Peyer's patch (tissue), 4 donors: Measurements from ENCODE around the gene CAMKK2. TPM values are rescaled to one million over a fixed set of nuclear protein-coding genes. Genes with fewer than 3 reads are reported as not detected.
A peak's percentile ranks its signal among the peaks of the same experiment; 100 is the strongest.

Source experiments
- DNase-seq, 3 donors: peaks; one replicate each; pipeline ENCODE4 v3.0.0-alpha.2; 2017 to 2019
- H3K27ac ChIP-seq, 4 donors: fragments of 200-600 bp; sonication (generic); one replicate each; pipeline ENCODE4 v1.5.1; 2016 to 2019
- H3K27me3 ChIP-seq, 2 donors: fragments of 200-600 bp; sonication (generic); one replicate each; pipeline ENCODE4 v1.5.1; 2019
- H3K36me3 ChIP-seq, 3 donors: fragments of 200-600 bp; sonication (generic); one replicate each; pipeline ENCODE4 v1.5.1; 2016 to 2019
- H3K4me1 ChIP-seq, 4 donors: fragments of 200-600 bp; sonication (generic); one replicate each; pipeline ENCODE4 v1.5.1; 2016 to 2019
- H3K4me3 ChIP-seq, 4 donors: fragments of 200-600 bp; sonication (generic); 1 replicate in 3 of 4; 2 replicates in 1 of 4; pipeline ENCODE4 v1.5.1; 2016 to 2019; ENCODE audit warnings: mild to moderate bottlenecking in 1 of 4
- H3K9me3 ChIP-seq, 4 donors: fragments of 200-600 bp; sonication (generic); one replicate each; pipeline ENCODE4 v1.5.1; 2016 to 2019; ENCODE audit warnings: mild to moderate bottlenecking in 1 of 4
- POLR2A ChIP-seq, 2 donors: fragments of 450-650 bp; IDR thresholded peaks; one replicate each; pipeline ENCODE4 v1.5.1; 2017; ENCODE audit warnings: antibody characterized with exemption in 2 of 2, mild to moderate bottlenecking in 2 of 2, moderate library complexity in 2 of 2
- total RNA-seq, 4 donors: library from RNA; depleted of rRNA; stranded (reverse); fragments of >200 nt; gene quantifications; one replicate each; pipeline ENCODE4 v1.1.0, GENCODE V29; 2016
- TF ChIP-seq, protein P1 (sequence below), 6 experiments: fragments of 450-650 bp in 4 of 6; fragments of 200-600 bp in 2 of 6; sonication (generic) in 1 of 6; IDR thresholded peaks; one replicate each; pipeline ENCODE4 v1.5.1; 2017 to 2019; ENCODE audit warnings: antibody characterized with exemption in 6 of 6, mild to moderate bottlenecking in 3 of 6, moderate library complexity in 1 of 6

Gene CAMKK2
- total RNA-seq, 4 donors from 2014 or later, result 23.1 to 92.4 (median 59.9) TPM

DNA sequence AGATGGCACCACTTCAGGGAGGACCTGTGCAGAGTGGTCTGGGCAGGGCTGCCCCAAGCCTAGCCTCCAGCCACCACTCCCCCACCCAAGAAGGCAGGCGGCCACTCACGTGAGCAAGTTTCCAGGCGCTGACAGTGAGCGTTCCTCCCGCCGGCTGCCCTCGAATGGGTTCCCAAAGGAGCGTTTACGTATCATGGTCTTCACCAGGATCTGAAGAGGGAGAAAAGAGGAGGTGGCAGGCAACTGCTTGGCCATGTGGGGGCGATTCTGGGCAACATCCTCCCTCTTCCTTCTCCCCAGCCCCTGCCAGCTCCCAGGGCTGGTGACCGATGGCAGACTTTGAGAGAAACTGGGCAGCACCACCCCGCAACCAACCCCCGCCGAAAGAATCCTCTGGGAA, 51.5 kb downstream of the CAMKK2 start:
- no peak overlapping the region for H3K27ac ChIP-seq
- H3K9me3 ChIP-seq, result no peaks in the 10 kb centered on the region
- H3K27me3 ChIP-seq, result no peaks in the 10 kb centered on the region
- H3K36me3 ChIP-seq, result peaks cover 0 to 62% (median 0%) of the 10 kb centered on the region in 3 donors
- TF ChIP-seq, protein P1, sequence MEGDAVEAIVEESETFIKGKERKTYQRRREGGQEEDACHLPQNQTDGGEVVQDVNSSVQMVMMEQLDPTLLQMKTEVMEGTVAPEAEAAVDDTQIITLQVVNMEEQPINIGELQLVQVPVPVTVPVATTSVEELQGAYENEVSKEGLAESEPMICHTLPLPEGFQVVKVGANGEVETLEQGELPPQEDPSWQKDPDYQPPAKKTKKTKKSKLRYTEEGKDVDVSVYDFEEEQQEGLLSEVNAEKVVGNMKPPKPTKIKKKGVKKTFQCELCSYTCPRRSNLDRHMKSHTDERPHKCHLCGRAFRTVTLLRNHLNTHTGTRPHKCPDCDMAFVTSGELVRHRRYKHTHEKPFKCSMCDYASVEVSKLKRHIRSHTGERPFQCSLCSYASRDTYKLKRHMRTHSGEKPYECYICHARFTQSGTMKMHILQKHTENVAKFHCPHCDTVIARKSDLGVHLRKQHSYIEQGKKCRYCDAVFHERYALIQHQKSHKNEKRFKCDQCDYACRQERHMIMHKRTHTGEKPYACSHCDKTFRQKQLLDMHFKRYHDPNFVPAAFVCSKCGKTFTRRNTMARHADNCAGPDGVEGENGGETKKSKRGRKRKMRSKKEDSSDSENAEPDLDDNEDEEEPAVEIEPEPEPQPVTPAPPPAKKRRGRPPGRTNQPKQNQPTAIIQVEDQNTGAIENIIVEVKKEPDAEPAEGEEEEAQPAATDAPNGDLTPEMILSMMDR (IDR thresholded peaks at IDR 0.05), result no peak
- no peak for TF ChIP-seq POLR2A (IDR thresholded peaks at IDR 0.05)
- DNase-seq, result no peak
- no peak overlapping the region for H3K4me3 ChIP-seq
- H3K4me1 ChIP-seq, result peaks cover 0 to 16% (median 13%) of the 10 kb centered on the region in 4 donors

DNA sequence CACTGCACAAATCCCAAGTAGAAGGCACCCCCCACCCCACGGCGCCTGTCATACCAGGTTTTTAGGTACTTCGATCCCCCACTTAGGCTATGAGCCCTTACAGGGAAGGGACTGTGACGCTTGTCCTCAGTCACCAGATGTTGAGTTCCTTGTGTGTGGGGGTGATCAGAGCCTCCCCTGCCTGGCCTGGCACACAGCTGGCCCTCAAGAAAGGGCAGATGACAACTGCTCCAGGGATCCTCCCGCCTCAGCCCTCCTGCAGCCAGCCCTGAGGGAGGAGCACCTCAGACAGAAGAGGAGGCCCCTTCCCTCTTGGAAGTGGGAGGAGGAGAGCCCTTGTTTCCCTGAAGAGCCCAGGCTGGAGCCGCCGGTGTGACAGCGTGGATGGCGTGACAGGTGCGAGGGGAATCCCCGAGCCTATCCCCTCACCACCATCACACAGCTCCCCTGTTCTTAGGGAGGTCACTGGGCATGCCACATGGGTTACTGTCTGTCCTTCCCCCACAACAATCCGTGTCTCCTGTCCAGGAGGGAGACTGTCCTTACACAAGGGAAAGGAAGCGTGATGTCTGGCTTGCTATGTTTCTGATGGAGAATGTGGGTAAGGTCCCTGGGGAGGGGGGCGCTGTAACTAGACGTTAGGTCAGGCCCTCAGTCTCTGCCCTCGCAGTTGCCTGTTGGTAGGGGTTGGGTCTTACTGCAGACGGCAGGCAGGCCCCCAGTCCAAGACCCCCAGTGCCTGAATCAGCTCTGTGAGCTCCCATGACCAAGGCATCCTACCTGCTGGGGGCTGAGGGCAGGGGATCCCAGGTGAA, 55.1 kb downstream of the CAMKK2 start:
- Histone ChIP-seq H3K4me3 (peak overlapping the region in 2 of 4 donors; percentile 13 to 38), H3K4me1 (peaks cover 0 to 33% (median 10%) of the 10 kb centered on the region in 4 donors), H3K27ac (peak overlapping the region; percentile 61 to 76 (median 70)), H3K9me3 (no peaks in the 10 kb centered on the region), H3K36me3 (peaks cover 0 to 43% (median 0%) of the 10 kb centered on the region in 3 donors), H3K27me3 (no peaks in the 10 kb centered on the region)
- no peak for TF ChIP-seq POLR2A (IDR thresholded peaks at IDR 0.05)
- TF ChIP-seq, protein P1 (IDR thresholded peaks at IDR 0.05), result no peak
- no peak for DNase-seq

DNA sequence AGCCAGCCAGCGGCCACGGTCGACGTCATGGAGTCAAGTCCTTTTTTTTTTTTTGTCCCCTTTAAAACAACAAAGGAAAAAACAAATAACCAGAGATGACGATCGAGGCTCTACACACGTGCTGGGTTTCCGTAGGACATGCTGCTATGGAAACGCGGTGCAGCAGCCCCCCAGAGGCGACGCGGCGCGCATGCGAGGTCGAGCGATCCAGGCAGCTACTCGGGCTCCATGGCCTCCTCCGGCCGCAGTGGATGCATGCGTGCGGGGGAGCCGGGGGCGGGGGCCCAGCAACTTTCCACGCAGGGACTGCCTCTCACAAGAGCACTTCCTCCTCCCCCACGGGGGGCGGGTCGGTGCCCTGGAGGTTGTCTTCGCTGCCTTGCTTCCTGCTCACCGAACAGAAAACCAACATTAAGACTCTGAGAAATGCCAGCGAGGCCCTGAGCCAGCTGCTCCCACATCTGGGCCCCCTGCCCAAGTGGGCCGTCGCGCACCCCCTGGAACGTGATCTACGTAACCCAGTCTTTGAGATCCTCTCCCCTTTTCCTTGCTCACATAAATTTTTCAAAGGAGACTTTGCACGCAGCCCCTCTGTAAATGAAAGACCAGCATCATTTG, 55.9 kb downstream of the CAMKK2 start:
- peak overlapping the region; percentile 9 to 38 (median 18) for H3K4me3 ChIP-seq
- no peaks in the 10 kb centered on the region for H3K27me3 ChIP-seq
- peak; percentile 68 to 92 (median 79) for DNase-seq
- peaks cover 0 to 33% (median 10%) of the 10 kb centered on the region in 4 donors for H3K4me1 ChIP-seq
- H3K36me3 ChIP-seq, result peaks cover 0 to 51% (median 0%) of the 10 kb centered on the region in 3 donors
- TF ChIP-seq, protein P1 (IDR thresholded peaks at IDR 0.05), result no peak
- no peak for TF ChIP-seq POLR2A (IDR thresholded peaks at IDR 0.05)
- H3K27ac ChIP-seq, result peak overlapping the region; percentile 61 to 76 (median 70)
- H3K9me3 ChIP-seq, result no peaks in the 10 kb centered on the region

DNA sequence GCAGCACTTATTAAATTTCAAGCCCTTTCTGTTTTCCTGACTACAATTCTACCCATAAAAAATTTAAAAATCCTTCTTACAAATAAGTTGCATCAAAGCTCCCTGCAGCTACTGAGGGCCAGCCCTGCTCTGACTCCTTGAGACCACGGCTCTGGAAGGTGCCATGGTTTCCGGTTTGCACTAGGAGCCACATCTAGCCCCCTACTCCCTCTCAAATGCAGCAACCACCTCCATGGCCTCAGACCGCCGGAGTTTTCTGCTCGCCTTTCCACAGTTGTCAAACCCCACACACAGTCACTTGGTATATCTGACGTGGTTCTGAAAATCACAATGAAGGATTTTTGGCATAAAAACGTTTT, 56.5 kb downstream of the CAMKK2 start:
- no peaks in the 10 kb centered on the region for H3K9me3 ChIP-seq
- no peaks in the 10 kb centered on the region for H3K27me3 ChIP-seq
- DNase-seq, result no peak
- H3K36me3 ChIP-seq, result peaks cover 0 to 49% (median 0%) of the 10 kb centered on the region in 3 donors
- H3K4me3 ChIP-seq, result peak overlapping the region in 2 of 4 donors; percentile 9 to 38
- TF ChIP-seq, protein P1 (IDR thresholded peaks at IDR 0.05), result no peak
- no peak for TF ChIP-seq POLR2A (IDR thresholded peaks at IDR 0.05)
- H3K4me1 ChIP-seq, result peaks cover 0 to 33% (median 10%) of the 10 kb centered on the region in 4 donors
- H3K27ac ChIP-seq, result peak overlapping the region; percentile 61 to 75 (median 64)

DNA sequence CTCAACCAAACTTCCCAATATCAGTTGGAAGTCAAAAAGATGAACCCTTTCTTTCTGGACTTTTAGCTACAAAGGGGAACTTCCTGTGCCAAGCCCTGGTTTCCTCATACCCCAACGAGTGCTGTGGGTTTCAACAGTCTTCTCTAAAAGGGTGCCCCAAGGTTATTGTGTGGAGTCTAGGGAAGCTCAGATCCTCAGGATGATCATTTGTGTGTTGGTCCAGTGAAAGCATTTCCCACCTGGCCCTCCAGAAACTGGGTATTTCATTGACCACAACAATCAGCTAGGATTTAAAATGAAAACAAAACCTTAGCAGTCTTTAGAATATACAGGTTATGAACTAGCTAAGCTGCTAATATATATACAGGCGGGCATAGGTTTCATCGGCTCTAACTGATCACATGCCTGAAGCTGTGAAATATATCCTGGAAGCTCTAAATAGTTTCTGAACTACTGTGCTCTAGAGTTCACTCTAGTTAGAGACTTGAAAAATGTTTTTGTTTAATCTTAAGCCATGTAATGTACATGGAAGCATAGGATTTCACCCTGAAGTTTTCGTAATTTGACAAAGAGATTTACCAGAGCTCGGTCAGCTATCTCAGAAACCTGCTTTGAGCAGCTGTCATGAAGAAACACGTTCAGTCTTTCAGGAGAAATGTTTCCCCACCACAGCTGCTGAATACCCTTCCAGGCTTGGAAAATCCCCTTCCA, 57.0 kb downstream of the CAMKK2 start:
- Histone ChIP-seq H3K36me3 (peaks cover 0 to 48% (median 0%) of the 10 kb centered on the region in 3 donors), H3K4me3 (no peak overlapping the region), H3K4me1 (peaks cover 0 to 33% (median 10%) of the 10 kb centered on the region in 4 donors), H3K27me3 (no peaks in the 10 kb centered on the region), H3K27ac (peak overlapping the region; percentile 61 to 75 (median 64)), H3K9me3 (no peaks in the 10 kb centered on the region)
- TF ChIP-seq, protein P1 (IDR thresholded peaks at IDR 0.05), result no peak
- no peak for TF ChIP-seq POLR2A (IDR thresholded peaks at IDR 0.05)
- DNase-seq, result no peak
